Right renal pelvis (tissue), 4 donors: Measurements from ENCODE around the gene GUCY1A2. TPM values are rescaled to one million over a fixed set of nuclear protein-coding genes. Genes with fewer than 3 reads are reported as not detected.

Experiments used
- DNase-seq, 4 donors: peaks; one replicate each; pipeline ENCODE4 v3.0.0-alpha.2; 2013; ENCODE audit warnings: low read depth in 4 of 4, low spot score in 3 of 4, missing footprints in 1 of 4
- polyA plus RNA-seq, 4 donors: library from polyadenylated mRNA; unstranded; fragments of 120-200 nt; gene quantifications; one replicate each; pipeline ENCODE4 v1.2.1, GENCODE V29; 2013; ENCODE audit not compliant: insufficient read length in 4 of 4

The GUCY1A2 gene
- polyA plus RNA-seq, 4 donors: 2.8 to 3.7 (median 3.2) TPM

DNA sequence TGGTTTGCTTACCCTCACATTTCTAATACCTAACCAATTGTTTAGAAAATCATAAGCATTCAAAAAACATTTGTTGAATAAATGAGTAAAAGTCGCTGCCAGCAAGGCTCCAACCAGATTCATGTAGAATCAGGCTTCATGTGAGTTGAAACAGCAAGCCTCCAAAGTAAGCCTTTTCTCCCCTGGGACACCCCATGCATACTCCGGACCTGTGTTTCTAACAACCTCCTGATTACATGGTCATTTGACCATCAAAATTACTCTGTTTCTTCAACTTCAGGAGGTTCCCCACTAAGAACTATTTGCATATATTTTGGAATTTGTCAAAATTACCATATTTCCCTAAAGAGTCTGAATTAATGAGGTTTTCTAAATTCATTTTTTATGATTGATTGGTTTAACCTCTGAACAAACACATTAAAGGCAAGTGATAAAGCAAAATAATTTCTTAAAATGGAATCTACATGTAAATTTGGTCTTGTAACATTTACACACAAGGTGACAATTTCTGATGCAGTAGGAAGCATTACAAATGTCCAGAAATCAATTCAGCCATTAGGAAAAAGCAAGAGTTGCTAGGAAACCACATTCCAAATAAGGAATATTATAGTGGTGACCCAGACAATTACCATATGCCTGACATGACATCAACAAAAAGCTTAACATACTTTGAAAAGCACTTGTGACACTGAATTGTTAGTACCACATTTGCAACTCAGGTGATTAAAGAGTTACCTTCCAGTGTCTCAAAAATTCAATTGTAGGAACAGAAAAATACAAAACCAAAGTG is 252.6 kb downstream of the GUCY1A2 start:
- DNase-seq: no peak

GRCh38 chr11:106763501-106763900 is 254.8 kb downstream of the GUCY1A2 start:
- DNase-seq: no peak

DNA sequence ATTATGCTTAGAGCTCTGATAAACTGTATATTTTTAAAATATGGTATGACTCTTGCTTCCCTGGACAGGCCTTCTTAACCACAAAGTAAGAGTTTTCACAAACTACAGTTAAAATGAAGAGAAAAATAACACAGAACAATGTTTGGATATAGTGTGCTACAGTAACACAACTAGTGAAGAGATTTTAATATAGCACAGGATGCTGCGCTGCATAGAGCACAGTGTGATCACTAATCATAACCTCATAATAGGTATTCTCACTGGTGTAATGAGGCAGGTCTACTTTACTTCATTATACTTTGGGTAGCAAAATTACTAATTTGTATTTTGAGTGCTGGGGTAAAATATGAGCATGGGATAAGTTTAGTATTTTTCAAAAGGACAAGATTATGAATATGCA is 256.5 kb downstream of the GUCY1A2 start:
- no peak for DNase-seq

DNA sequence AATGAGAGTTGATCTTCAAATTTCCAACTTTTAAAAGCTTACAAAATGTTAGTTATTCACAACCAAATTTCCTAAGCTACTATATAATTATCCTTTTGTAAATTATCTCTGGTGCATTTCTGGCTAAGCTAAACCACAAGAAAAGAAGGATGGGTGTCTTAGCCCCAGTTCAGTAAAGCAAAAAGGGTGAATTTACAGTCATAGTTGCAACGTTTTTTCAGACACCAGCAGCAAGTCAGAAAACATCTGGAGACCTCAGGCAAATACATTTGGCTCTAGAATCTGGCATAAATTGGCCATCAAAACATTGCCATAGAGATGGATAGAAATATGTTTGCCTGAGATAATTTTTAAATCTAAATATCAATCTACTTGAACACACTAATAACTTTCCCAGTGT is 257.0 kb downstream of the GUCY1A2 start:
- no peak for DNase-seq

DNA sequence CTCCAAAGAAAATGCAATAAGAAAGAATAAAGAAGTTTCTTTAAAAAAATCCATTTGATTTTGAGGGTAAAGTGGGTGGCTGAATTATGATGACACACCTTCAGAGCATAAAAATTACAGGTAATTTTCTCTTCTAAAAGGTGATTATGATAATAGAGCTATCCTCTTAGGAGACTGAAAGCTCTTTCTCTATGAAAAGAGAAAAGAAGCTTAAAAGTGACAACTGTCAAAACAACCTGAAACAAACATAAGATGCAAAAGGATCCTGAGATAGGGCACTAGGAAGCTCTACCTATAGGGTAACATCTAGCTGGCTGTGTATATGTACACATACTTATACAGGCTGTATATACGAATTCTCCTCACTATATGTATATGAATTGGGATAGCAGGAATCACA is 270.2 kb downstream of the GUCY1A2 start:
- DNase-seq: no peak

- DNase-seq: no peak
Observed at GRCh38 chr11:106745941-106746340, 272.3 kb downstream of the GUCY1A2 start.

DNA sequence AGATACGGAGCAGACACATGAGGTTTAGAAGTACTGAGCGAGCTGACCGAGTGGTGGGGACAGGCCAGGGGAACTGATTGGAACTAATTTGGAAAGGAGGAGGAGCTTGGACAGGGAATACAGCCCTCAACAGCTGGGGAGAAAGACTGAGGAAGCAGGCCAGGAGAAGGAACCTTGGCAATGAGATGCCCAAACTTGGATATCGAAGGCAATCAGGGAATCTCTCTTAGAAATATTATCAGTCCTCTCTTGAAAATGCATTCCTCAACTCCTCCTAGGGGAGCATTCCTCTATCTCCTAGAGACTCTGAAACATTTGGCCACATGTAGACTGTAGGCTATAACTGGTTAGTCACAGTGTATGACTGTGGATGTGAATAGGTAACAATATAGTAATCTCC is 284.6 kb downstream of the GUCY1A2 start:
- no peak for DNase-seq

DNA sequence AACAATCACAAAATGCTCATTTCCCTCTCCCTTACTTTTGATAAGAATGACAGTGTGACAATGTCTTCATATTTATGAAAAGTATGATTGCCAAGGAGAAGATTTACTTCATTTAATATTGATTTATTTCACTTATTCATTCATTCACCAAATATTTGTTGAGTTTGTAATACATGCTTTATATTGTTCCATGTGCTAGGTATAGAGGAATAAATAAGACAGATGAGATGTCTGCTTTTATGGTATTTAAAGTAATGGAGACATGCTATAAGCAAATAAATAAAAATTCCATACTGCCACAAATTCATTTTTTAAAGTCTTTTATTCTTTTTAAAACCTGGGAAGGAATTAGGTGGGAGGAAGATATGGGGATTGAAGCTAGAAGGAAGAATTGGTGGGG is 289.4 kb downstream of the GUCY1A2 start:
- no peak for DNase-seq

DNA sequence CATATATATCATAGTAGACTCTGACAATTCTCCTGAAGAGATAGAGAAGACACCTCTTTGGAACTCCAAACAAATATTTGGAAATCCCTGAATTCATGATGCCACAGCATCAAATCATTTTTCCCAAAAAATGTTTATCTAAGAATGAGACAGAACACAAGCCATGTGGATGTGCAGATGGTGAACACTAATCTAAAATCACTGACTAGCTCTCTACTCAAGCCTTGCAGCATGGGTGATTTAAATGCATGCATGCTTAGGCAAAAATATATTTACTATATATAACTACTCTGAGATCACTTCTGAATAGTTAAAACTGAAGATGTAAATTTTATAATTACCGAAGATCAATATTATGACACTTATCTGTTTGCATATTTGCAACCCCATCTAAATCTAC is 289.9 kb downstream of the GUCY1A2 start:
- DNase-seq: no peak

- no peak for DNase-seq
Observed at GRCh38 chr11:106727256-106727655, 291.0 kb downstream of the GUCY1A2 start.

DNA sequence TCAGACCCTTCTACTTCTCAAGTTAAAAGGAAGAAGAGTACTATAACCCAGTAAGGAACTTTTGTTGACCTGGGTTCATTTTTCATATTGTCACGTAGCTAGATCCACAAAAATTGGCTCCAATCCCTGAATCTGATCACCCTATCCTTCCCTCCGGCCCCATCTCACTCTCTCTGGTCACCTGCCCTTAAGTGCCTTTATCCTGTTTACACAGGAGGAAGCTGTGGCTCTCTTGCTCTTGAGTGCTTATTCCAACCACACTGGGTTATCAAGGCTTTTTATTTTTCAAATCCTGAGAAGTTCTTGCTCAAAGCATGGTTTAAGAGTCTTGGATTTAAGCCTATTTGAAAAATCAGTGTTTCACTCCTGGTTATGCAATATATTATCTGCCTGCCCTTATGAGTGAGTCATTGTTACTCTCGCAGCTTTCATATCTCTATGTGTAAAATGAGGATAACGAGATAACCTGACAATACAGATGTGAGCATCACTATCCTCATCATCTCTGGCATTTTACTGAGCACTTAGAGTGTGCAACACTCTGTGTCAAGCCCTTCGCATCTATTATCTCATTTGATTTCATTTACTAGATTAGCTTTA is 293.9 kb downstream of the GUCY1A2 start:
- DNase-seq: no peak

DNA sequence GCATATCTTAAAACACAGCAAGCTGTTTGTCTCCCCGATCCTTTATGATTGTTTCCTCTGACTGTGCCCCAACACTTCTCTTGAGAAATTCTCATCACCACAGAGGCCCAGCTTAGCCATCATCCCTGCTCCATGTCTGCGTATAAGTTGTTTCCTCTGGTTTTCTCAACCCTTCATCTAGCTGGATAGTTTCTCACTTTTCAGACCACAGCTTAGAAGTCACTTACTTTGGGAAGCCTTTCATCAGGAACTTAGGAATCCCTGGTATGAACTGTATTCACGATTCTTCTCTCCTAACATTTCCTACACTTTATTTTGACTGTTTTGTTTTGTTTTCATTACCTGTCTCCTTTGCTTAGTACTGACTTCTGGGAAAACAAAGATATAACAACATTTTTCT is 295.2 kb downstream of the GUCY1A2 start:
- DNase-seq: no peak

- no peak for DNase-seq
Observed at GRCh38 chr11:106717222-106717621, 301.1 kb downstream of the GUCY1A2 start.

- DNase-seq: no peak
Observed at GRCh38 chr11:106714199-106714598, 304.1 kb downstream of the GUCY1A2 start.

- no peak for DNase-seq
Observed at GRCh38 chr11:106708348-106708747, 309.9 kb downstream of the GUCY1A2 start.

DNA sequence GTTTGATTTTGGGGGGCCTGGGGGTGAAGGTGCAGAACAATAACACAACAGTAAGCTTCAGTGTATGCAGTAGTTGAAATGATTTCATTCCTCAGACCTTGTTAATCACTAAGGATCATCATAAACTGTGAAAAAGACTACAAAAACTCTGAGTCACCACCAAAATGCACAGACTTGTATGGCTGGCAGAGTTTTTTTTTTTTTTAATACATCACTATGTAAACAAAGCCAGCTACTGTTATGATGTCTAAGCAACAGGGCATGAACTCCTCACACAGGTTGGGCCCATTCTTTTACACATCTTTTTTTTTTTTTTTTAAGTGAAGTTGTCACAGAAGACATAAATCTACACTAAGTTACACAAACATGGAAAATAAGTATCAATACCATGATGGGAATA is 311.9 kb downstream of the GUCY1A2 start:
- DNase-seq: no peak

DNA sequence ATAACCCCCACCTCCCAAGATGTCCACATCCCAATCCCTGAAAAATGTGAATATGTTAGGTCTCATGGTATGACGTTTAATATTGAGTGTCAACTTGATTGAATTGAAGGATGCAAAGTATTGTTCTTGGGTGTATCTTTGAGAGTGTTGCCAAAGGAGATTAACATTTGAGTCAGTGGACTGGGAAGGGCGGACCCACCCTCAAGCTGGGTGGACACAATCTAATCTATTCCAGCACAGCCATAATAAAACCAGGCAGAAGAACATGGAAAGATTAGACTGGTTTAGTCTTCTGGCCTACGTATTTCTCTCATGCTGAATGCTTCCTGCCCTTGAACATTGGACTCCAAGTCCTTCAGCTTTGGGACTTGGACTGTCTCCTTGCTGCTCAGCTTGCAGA is 315.5 kb downstream of the GUCY1A2 start:
- DNase-seq: no peak

DNA sequence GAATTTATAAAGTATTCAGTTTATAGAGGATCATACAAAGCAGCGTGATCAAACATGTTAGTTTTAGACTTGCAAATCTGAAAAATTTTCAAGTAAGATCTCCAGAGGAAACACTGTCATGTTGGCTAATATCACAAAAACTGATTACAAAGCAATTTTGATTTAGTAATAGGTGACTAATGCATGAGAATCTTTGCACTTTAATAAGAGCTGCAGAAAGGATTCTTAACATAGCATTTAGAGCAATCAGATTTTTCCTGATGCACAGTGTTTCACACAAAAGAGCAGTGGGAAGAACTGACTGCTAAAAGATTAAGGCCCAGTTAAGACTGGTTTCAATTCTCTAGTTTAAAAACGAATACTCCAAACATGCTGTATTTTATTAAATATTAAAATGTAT is 321.2 kb downstream of the GUCY1A2 start:
- DNase-seq: no peak

GRCh38 chr11:106695506-106695905 is 322.8 kb downstream of the GUCY1A2 start:
- DNase-seq: no peak

- DNase-seq: no peak
Observed at GRCh38 chr11:106694501-106694900, 323.8 kb downstream of the GUCY1A2 start.

DNA sequence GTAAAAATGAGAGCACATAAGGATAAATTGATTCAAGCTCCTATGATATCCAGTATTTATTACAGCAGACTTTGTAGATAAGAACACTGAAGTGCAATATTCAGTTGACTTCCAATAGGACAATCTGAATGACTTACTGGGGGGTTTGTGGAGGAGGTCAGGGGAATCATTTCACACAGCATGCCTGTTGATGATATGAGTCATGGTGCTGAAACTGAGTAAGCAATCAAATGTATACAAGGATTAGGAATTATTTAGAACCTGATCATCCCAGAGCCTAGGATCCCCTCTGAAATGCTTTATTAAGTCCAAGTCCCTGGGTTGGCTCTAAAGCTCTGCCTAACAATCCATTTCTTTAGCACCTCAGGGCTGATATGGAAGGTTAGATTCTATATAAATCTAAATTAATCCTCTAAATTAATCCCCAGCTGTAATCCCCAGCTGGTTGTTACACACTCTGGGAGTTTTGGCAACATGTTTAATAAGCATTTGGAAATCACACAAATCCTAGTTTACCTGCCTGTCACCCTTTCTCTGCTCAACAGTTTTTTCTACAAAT is 326.4 kb downstream of the GUCY1A2 start:
- DNase-seq: no peak

DNA sequence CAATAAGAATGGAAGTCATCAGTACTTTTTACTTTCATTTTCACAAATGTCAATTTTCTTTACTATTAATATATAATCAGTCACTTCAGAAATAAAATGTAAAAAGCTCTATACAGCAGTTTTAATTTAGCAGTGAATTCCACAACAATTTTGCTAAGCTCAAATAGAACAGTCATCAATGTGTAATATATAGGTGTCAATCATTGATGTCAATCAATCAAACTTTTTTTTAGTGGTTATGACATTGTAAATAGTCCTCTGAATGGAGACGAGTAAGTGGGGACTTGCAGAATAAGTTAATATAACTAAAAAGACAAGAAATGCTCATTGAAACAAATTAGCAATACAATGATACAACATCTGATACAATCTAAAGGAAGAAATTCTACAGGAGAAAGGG is 327.4 kb downstream of the GUCY1A2 start:
- no peak for DNase-seq
